ENCODE results near the gene HID1.
A peak's percentile ranks its signal among the peaks of the same experiment; 100 is the strongest.
"Not testable (repeated sequence)": the region's sequence is repeated elsewhere in the genome, so short reads cannot be mapped to it uniquely, and the experiment has no call there.

Gene HID1

DNA sequence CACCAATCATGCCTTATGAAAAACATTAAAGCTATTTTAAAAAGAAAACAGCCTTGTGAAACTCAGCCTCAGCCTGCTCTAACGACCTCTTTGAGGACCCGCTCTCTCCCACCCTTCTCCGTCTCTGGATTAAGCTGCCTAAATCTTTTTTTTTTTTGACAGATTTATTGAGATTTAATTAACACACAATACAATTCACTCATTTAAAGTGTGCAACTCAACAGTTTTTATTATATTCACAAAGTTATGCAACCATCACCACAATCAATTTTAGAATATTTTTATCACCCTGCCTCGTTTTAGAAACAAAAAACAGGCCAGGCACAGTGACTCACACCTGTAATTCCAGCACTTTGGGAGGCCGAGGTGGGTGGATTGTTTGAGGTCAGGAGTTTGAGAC lies 23.3 kb upstream of the HID1 start:
- TF ChIP-seq, protein P1, sequence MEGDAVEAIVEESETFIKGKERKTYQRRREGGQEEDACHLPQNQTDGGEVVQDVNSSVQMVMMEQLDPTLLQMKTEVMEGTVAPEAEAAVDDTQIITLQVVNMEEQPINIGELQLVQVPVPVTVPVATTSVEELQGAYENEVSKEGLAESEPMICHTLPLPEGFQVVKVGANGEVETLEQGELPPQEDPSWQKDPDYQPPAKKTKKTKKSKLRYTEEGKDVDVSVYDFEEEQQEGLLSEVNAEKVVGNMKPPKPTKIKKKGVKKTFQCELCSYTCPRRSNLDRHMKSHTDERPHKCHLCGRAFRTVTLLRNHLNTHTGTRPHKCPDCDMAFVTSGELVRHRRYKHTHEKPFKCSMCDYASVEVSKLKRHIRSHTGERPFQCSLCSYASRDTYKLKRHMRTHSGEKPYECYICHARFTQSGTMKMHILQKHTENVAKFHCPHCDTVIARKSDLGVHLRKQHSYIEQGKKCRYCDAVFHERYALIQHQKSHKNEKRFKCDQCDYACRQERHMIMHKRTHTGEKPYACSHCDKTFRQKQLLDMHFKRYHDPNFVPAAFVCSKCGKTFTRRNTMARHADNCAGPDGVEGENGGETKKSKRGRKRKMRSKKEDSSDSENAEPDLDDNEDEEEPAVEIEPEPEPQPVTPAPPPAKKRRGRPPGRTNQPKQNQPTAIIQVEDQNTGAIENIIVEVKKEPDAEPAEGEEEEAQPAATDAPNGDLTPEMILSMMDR (IDR thresholded peaks at IDR 0.05; ENCODE audit: extremely low read depth, missing control alignments): no peak
- DNase-seq (ENCODE audit: low spot score): no peak

- TF ChIP-seq, protein P1 (IDR thresholded peaks at IDR 0.05; ENCODE audit: extremely low read depth, missing control alignments): no peak
- no peak for DNase-seq (ENCODE audit: low spot score)
Measured at GRCh38 chr17:74994440-74994839, 21.9 kb upstream of the HID1 start.

DNA sequence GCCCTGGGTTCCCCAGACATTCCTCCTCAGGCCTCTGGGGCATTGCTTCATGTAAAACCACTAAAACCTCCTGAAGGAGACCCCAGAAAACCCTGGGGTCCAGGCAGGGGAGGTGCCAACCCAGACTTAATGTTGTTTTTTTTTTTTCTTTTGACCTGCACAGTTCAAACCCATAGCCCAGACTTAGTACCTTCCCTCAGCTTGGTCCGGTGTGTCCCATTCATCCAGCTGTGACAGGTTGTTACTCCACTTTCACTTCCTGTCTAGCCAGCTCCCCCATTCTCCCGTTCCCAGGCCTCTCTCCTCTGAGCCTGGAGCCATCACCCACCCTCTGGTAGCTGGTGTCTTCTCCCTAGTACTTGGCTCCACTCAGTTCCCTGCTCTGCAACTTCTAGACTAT lies 19.7 kb upstream of the HID1 start:
- TF ChIP-seq, protein P1 (IDR thresholded peaks at IDR 0.05; ENCODE audit: extremely low read depth, missing control alignments): no peak
- DNase-seq (ENCODE audit: low spot score): no peak

DNA sequence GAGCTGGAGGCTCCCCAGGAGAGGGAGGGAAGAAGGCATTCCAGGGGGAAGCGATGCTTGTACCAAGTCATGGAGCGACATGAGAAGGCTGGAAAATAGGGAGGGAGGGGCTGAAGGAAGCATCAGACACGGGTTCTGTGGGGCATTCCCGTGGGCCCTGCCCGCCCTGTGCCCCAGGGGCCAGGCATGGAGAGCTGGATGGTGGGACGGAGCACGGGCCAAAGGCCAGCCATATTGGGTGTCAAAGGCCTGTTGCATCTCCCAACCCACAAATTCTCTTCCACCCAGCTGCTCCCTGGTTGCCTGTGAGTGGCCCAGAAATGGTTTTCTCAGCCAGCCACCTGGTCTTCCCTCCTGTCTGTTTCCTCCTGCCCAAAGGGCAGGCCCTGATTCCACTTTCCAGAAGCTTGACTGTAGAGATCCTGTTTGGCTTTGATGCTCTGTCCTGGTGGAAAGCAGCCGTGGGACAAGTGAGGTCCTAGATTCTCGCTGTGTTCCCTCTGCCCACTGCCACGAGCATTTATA lies 18.1 kb upstream of the HID1 start:
- no peak for DNase-seq (ENCODE audit: low spot score)
- TF ChIP-seq, protein P1 (IDR thresholded peaks at IDR 0.05; ENCODE audit: extremely low read depth, missing control alignments): no peak

DNA sequence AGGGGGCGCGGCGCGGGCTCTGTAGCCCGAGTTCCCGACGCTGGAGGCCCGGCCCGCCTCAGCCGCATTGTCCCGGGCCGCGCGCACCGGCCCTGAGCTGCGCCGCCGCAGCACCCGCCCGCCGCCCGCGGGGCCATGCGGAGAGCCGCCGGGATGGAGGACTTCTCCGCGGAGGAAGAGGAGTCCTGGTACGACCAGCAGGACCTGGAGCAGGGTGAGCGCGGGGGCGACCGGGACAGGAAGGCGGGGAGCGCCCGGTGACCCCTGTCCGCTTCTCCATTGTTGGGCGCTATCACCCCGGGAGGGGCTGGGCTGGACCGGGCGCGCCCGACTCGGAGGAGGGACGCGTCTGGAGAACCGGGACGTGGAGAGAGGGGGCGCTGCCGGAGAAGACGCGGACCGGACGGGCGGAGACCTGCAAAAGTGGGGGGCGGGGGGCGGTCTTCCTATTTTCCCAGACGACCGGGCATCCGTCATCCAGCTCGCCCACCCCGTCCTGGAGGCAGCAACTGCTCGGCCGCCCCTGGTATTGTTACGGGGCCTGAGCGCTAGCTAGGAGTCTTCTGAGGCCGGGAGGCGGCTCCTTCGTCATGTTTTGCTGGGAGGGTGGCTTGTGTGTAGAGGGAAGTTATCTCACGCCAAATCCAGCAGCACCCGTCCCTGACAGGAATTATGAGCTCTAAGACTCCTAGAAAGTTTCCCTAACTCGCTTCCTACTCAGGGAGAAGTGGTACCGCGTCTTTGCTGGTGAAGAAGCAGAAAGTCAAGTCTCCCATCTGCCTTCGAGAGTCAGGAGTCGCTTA lies 15.6 kb upstream of the HID1 start:
- no peak for DNase-seq (ENCODE audit: low spot score)

DNA sequence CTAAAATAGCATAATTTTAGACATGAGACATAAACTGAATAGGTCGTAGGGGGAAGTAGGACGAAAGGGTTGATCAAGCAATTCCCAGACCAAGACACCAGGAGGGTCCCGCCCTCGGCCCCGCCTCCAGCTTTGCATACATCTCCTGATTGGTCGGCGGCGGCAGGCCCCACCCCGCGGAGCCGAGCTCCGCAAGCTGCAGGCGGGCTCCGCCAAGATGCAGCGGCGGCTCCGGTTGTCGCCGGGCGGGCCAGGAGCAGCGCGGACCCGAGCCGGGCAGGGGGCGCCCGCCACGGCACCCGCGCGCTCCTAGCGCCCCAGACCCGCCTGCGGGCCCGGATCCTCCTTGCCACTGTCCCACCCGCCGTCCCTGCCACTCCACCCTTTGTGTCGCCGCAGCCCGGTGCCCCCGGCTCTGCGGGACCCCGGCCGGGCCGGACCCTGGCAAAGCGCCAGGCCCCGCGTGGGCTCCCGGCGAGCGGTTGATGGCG lies 14.9 kb upstream of the HID1 start, which contains the start of gene CDR2L:
CDR2L (plus strand) TSS at position 215 of the 491 bp plus-strand sequence. CDS start 412 bp downstream, outside the sequence.
- DNase-seq (ENCODE audit: low spot score): peak; percentile 97
- TF ChIP-seq, protein P1 (IDR thresholded peaks at IDR 0.05; ENCODE audit: extremely low read depth, missing control alignments): no peak

More for the DNA sequence above, 15.6 kb upstream of the HID1 start:
- TF ChIP-seq, protein P1 (IDR thresholded peaks at IDR 0.05; ENCODE audit: extremely low read depth, missing control alignments): no peak

DNA sequence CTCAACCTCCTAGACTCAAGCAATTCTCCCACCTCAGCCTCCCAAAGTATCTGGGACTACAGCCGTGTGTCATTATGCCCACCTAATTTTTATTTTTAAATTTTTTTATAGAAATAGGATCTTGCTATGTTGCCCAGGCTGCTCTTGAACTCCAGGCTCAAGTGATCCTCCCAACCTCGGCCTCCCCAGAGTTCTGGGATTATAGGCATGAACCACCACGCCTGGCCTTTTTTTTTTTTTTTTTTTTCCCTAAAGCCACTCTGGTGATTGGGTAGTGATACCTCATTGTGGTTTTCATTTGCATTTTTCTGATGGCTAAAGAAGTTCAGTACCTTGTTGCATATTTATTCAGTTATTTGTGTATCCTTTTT lies 13.6 kb upstream of the HID1 start:
- TF ChIP-seq, protein P1 (IDR thresholded peaks at IDR 0.05; ENCODE audit: extremely low read depth, missing control alignments): no peak
- DNase-seq (ENCODE audit: low spot score): no peak

DNA sequence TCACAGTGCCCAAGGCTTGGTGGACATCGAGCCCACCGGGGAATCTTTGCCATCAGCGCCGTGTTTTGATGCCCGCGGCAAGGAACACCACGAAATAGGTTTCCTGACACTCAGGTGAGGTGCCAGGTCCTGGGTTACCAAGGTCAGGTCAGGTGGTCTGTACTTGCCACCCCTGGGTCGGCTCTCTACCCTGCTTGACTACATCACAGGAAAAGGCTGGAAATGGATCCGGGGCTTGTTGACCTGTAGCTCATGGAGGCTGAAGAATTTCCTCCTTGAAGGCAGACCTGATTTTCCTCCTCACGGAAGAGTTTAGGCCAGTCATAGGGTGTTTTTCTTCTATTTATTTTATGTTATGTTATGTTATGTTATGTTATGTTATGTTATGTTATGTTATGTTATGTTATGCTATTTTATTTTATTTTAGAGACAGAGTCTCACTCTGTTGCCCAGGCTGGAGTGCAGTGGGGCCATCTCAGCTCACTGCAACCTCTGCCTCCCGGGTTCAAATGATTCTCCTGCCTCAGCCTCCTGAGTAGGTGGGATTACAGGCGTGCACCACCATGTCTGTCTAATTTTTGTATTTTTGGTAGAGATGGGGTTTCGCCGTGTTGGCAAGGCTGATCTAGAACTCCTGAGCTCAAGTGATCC lies 10.2 kb upstream of the HID1 start:
- not testable (repeated sequence) for DNase-seq (ENCODE audit: low spot score)
